Liver (tissue), 3 donors: ENCODE data around the gene RYR3.

Experiments used
- EGR1 ChIP-seq, 2 donors: IDR thresholded peaks; 2 replicates each; pipeline ENCODE4 v1.6.1; 2016 to 2018; ENCODE audit warnings: antibody characterized with exemption in 2 of 2, low read depth in 2 of 2
- GABPA ChIP-seq, 2 donors: IDR thresholded peaks in 1 of 2; conservative IDR thresholded peaks in 1 of 2; 2 replicates each; pipeline ENCODE4 v1.6.1; 2016; ENCODE audit warnings: antibody characterized with exemption in 2 of 2, mild to moderate bottlenecking in 1 of 2, moderate library complexity in 1 of 2
- RAD21 ChIP-seq, 2 donors: IDR thresholded peaks; 2 replicates each; pipeline ENCODE4 v1.6.1; 2016; ENCODE audit warnings: antibody characterized with exemption in 2 of 2, mild to moderate bottlenecking in 2 of 2
- RXRA ChIP-seq, 2 donors: IDR thresholded peaks; 2 replicates each; pipeline ENCODE4 v1.6.1; 2017 to 2018; ENCODE audit warnings: antibody characterized with exemption in 2 of 2, mild to moderate bottlenecking in 1 of 2
- SP1 ChIP-seq: IDR thresholded peaks from 2 replicates; pipeline ENCODE4 v1.6.1; 2018; ENCODE audit warnings: antibody characterized with exemption, mild to moderate bottlenecking
- TAF1 ChIP-seq: conservative IDR thresholded peaks from 2 replicates; pipeline ENCODE4 v1.6.1; 2016; ENCODE audit warnings: antibody characterized with exemption, mild to moderate bottlenecking
- TF ChIP-seq, protein P1 (sequence below): fragments of 150-350 bp; IDR thresholded peaks from 2 replicates; pipeline ENCODE4 v1.5.1; 2017; ENCODE audit warnings: improper control_type of control experiment, low read depth, low read length; ENCODE audit not compliant: missing input control
- TF ChIP-seq, protein P2 (sequence below): IDR thresholded peaks from 2 replicates; pipeline ENCODE4 v1.6.1; 2016; ENCODE audit warnings: antibody characterized with exemption, mild to moderate bottlenecking
- donor health status: healthy.
- donor health status: healthy.

DNA sequence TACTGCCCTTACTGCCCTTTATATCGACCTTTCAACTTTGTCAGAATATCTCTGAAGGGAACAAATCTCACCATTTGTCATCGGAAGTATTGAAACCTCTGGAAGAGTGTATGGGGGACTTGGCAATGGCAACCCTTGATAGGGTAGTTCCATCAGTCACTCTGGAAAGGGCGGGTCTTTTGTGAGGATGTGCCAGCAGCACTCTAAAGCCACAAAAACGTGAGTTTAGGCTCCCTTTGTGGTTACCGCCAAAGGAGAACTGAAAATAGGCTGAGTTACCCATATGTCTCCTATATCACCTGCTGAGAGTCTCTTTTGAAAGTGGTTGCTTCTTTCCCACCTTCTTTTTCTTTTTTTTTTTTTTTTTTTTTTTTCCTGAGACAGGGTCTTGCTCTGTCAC is 360.7 kb downstream of the RYR3 start:
- TF ChIP-seq, protein P1, sequence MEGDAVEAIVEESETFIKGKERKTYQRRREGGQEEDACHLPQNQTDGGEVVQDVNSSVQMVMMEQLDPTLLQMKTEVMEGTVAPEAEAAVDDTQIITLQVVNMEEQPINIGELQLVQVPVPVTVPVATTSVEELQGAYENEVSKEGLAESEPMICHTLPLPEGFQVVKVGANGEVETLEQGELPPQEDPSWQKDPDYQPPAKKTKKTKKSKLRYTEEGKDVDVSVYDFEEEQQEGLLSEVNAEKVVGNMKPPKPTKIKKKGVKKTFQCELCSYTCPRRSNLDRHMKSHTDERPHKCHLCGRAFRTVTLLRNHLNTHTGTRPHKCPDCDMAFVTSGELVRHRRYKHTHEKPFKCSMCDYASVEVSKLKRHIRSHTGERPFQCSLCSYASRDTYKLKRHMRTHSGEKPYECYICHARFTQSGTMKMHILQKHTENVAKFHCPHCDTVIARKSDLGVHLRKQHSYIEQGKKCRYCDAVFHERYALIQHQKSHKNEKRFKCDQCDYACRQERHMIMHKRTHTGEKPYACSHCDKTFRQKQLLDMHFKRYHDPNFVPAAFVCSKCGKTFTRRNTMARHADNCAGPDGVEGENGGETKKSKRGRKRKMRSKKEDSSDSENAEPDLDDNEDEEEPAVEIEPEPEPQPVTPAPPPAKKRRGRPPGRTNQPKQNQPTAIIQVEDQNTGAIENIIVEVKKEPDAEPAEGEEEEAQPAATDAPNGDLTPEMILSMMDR: no peak
- TF ChIP-seq, protein P2, sequence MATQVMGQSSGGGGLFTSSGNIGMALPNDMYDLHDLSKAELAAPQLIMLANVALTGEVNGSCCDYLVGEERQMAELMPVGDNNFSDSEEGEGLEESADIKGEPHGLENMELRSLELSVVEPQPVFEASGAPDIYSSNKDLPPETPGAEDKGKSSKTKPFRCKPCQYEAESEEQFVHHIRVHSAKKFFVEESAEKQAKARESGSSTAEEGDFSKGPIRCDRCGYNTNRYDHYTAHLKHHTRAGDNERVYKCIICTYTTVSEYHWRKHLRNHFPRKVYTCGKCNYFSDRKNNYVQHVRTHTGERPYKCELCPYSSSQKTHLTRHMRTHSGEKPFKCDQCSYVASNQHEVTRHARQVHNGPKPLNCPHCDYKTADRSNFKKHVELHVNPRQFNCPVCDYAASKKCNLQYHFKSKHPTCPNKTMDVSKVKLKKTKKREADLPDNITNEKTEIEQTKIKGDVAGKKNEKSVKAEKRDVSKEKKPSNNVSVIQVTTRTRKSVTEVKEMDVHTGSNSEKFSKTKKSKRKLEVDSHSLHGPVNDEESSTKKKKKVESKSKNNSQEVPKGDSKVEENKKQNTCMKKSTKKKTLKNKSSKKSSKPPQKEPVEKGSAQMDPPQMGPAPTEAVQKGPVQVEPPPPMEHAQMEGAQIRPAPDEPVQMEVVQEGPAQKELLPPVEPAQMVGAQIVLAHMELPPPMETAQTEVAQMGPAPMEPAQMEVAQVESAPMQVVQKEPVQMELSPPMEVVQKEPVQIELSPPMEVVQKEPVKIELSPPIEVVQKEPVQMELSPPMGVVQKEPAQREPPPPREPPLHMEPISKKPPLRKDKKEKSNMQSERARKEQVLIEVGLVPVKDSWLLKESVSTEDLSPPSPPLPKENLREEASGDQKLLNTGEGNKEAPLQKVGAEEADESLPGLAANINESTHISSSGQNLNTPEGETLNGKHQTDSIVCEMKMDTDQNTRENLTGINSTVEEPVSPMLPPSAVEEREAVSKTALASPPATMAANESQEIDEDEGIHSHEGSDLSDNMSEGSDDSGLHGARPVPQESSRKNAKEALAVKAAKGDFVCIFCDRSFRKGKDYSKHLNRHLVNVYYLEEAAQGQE: no peak
- TF ChIP-seq SP1 (no peak), GABPA (IDR thresholded peaks at IDR 0.05 in 1 of 2, conservative IDR thresholded peaks at IDR 0.05 in 1 of 2) (no peak), RXRA (IDR thresholded peaks at IDR 0.05) (no peak), RAD21 (IDR thresholded peaks at IDR 0.05) (no peak), TAF1 (no peak), EGR1 (IDR thresholded peaks at IDR 0.05; ENCODE audit: low read depth in 2 of 2) (no peak)
